ENCODE data around the gene ARV1.
"Not testable (repeated sequence)": the region's sequence is repeated elsewhere in the genome, so short reads cannot be mapped to it uniquely, and the experiment has no call there.

The ARV1 gene

GRCh38 chr1:231020139-231020601 lies 41.3 kb downstream of the ARV1 start:
- DNase-seq, result no peak

GRCh38 chr1:231020816-231021215 lies 41.9 kb downstream of the ARV1 start:
- DNase-seq, result no peak

GRCh38 chr1:231021540-231022031 lies 42.7 kb downstream of the ARV1 start:
- peak; percentile 48 for DNase-seq

- not testable (repeated sequence) for DNase-seq
Measured at GRCh38 chr1:231022543-231022942, 43.6 kb downstream of the ARV1 start.

- no peak for DNase-seq
Measured at GRCh38 chr1:231023150-231023549, 44.3 kb downstream of the ARV1 start.

GRCh38 chr1:231026576-231026975 lies 47.7 kb downstream of the ARV1 start:
- no peak for DNase-seq

- no peak for DNase-seq
Measured at GRCh38 chr1:231027136-231027925, 48.4 kb downstream of the ARV1 start.

GRCh38 chr1:231027971-231028370 lies 49.1 kb downstream of the ARV1 start:
- no peak for DNase-seq

GRCh38 chr1:231028682-231029081 lies 49.8 kb downstream of the ARV1 start:
- no peak for DNase-seq

- not testable (repeated sequence) for DNase-seq
Measured at GRCh38 chr1:231029247-231029646, 50.4 kb downstream of the ARV1 start.

- no peak for DNase-seq
Measured at GRCh38 chr1:231029841-231030240, 50.9 kb downstream of the ARV1 start.

GRCh38 chr1:231032963-231033362 lies 54.1 kb downstream of the ARV1 start:
- DNase-seq, result no peak

GRCh38 chr1:231035799-231036198 lies 56.9 kb downstream of the ARV1 start:
- no peak for DNase-seq

- no peak for DNase-seq
Measured at GRCh38 chr1:231036416-231036815, 57.5 kb downstream of the ARV1 start.

GRCh38 chr1:231037585-231038517 lies 59.0 kb downstream of the ARV1 start:
- DNase-seq, result no peak

GRCh38 chr1:231039161-231040018 lies 60.5 kb downstream of the ARV1 start:
- peak; percentile 44 for DNase-seq

GRCh38 chr1:231040019-231040799 lies 61.3 kb downstream of the ARV1 start, which contains the start of gene FAM89A:
FAM89A (minus strand) TSS chr1:231040254; CDS start chr1:231040211, 43 bp downstream.
- peak; percentile 36 for DNase-seq

- no peak for DNase-seq
Measured at GRCh38 chr1:231040800-231041718, 62.2 kb downstream of the ARV1 start.

GRCh38 chr1:231041719-231042261 lies 62.9 kb downstream of the ARV1 start:
- no peak for DNase-seq

- DNase-seq, result no peak
Measured at GRCh38 chr1:231044588-231044987, 65.7 kb downstream of the ARV1 start.

All from fibroblast of skin of back (primary cell).